ENCODE results near the gene ZNF253.

DNA sequence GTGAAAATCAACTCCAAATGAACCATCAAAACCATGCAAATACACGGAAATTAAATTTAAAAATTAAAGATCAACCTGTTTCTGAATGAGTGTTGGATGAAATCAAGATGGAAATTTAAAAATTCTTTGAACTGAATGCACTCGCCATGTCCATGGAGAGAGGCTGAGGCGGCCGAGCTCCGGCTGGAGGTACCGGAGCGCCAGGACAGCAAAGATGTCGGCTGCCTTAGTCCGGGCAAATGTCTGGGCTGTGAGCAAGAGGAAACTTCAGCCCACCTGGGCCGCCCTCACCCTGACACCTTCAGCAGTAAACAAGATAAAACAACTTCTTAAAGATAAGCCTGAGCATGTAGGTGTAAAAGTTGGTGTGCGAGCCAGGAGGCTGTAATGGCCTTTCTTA is 38.8 kb upstream of the ZNF253 start:
- TF ChIP-seq EZH2 (IDR thresholded peaks at IDR 0.05; ENCODE audit: insufficient read depth, poor library complexity, severe bottlenecking) (no peak), EZH2phosphoT487 (IDR thresholded peaks at IDR 0.05; ENCODE audit: insufficient read depth, low read depth) (no peak)
